ENCODE data around the gene PDGFB. TPM values are rescaled to one million over a fixed set of nuclear protein-coding genes. Genes with fewer than 3 reads are reported as not detected.

The PDGFB gene
- total RNA-seq, result 1 to 10 TPM in 1 of 2 experiments, under 1 TPM in 1; 0.89 to 1.1 TPM

GRCh38 chr22:39244496-39245129 lies at the start of gene PDGFB:
Gene PDGFB, minus strand, starts transcription at chr22:39244982. Its CDS starts 1,019 bp downstream, at chr22:39243963.
- Mint-ChIP-seq H3K27ac (no peak within 1 kb of the TSS), H3K4me3 (peak within 1 kb of the TSS; percentile 19), H3K9me3 (no peaks in the 10 kb centered on the region), H3K27me3 (peaks cover 64% of the 10 kb centered on the region), H3K36me3 (ENCODE audit: low read depth) (no peaks in the 10 kb centered on the region), H3K4me1 (peaks cover 35% of the 10 kb centered on the region)
- POLR2A ChIA-PET, result no interaction called here
- CTCF ChIA-PET, result no interaction called here
- no peak for DNase-seq

DNA sequence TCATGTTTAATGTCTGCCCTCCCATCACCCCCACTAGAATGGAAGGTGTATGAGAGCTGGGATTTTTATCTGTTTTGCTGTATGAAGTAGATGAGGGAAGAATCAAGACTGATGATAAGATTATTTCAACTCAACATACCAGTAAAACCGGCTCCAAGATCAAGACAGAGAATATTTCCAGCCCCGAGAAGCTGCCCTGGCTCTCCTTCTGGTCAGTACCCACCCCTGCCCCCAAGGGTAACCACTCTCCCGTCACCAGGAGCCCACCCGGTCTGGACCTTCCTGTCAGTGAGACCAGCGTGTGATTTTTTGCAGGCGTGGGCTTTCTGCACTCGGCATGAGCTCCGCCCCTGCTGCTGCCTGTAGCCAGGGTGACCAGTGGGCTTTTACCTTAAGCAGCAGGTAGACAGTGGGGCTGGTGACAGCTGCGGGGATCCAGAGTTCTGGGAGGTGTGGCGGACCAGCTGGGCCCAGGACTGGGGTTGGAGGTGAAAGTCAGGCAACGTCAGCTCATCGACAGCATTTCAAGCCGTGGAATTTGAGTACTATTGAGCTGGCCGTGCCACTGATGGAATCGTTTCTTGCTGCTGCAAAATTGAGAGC lies 49.1 kb upstream of the PDGFB start:
- Mint-ChIP-seq H3K4me1 (no peaks in the 10 kb centered on the region), H3K27ac (no peak overlapping the region), H3K4me3 (no peak overlapping the region), H3K27me3 (peaks cover 5% of the 10 kb centered on the region), H3K36me3 (ENCODE audit: low read depth) (no peaks in the 10 kb centered on the region), H3K9me3 (no peaks in the 10 kb centered on the region)
- ChIA-PET CTCF (interaction anchor here (0.9 kb wide), 2 partner anchors 13 to 22 kb away, joined by 3 to 4 read pairs; no protein-coding TSS in a partner anchor), POLR2A (no interaction called here)
- DNase-seq, result no peak

- no peaks in the 10 kb centered on the region for H3K4me1 Mint-ChIP-seq
- ChIA-PET POLR2A (no interaction called here), CTCF (no interaction called here)
- no peaks in the 10 kb centered on the region for H3K9me3 Mint-ChIP-seq
- no peak for DNase-seq
- peaks cover 4% of the 10 kb centered on the region for H3K27me3 Mint-ChIP-seq
- H3K36me3 Mint-ChIP-seq (ENCODE audit: low read depth), result no peaks in the 10 kb centered on the region
- H3K27ac Mint-ChIP-seq, result no peak overlapping the region
- H3K4me3 Mint-ChIP-seq, result no peak overlapping the region
Measured at GRCh38 chr22:39292561-39293074, 47.8 kb upstream of the PDGFB start.

DNA sequence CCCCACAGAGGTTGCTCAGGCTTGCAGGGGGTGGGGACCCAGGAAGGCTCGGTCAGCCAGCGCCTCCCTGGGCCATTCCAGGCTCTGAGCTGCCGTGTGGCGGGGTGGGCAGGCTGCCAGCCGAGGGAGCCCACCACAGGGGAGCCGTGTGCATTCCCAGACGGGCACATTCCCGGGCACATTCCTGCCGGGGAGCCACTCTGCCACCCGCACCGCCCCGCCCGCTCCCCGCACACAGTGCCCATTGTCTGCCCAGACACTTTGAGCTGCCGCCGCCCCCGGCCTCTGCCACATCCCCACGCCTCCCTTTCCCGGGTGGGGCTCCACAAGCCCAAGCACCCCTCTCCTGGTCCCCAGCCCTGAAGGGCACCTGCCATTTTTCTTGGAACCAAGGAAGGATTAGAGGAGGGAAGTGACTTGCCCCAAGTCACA lies 47.3 kb upstream of the PDGFB start:
- POLR2A ChIA-PET, result no interaction called here
- Mint-ChIP-seq H3K9me3 (no peaks in the 10 kb centered on the region), H3K4me1 (no peaks in the 10 kb centered on the region), H3K27me3 (peaks cover 6% of the 10 kb centered on the region), H3K4me3 (no peak overlapping the region), H3K36me3 (ENCODE audit: low read depth) (no peaks in the 10 kb centered on the region), H3K27ac (no peak overlapping the region)
- CTCF ChIA-PET, result no interaction called here
- DNase-seq, result no peak

DNA sequence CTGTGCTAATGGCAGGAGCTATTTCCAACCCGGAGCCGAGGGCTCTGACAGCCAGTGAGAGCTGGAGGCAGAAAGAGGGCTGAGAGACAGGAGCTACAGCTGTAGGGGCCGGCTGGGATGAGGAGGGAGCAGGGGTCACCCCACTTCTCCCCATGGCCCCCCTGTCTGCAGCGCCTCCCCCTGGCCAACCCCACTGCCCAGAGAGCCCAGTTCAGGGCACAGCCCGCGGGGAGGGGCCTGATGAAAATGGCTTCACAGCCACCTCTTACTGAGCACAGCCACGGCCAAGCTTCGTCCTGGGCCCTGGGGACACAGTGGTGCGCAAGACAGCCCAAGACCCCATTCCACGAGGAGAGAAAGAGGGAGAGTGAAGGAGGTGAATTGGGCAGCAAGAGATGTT lies 46.7 kb upstream of the PDGFB start:
- no peak overlapping the region for H3K4me3 Mint-ChIP-seq
- peaks cover 6% of the 10 kb centered on the region for H3K27me3 Mint-ChIP-seq
- H3K36me3 Mint-ChIP-seq (ENCODE audit: low read depth), result no peaks in the 10 kb centered on the region
- no peak overlapping the region for H3K27ac Mint-ChIP-seq
- ChIA-PET POLR2A (no interaction called here), CTCF (no interaction called here)
- no peaks in the 10 kb centered on the region for H3K4me1 Mint-ChIP-seq
- no peaks in the 10 kb centered on the region for H3K9me3 Mint-ChIP-seq
- DNase-seq, result no peak

DNA sequence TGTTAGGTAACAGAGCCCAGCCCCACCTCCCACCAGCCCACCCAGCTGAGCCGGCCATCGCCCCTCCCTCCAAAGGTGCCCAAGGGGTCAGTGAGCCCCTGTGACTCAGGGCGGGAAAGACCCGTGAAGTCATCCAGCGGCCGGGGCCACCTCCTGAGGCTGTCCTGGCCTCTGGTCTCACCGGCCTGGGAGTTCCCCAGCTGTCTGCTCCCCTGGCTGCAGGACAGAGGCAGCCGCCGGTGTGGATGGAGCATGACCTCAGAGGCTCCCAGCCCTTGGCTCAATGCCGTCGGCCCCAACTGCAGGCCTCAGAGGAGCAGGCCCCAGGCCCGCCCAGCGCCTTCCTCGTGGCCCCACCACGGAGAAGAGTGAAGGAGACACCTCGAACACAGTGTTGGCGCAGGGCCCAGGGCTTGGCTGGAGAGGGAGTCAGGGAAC lies 46.0 kb upstream of the PDGFB start:
- peaks cover 6% of the 10 kb centered on the region for H3K27me3 Mint-ChIP-seq
- no peaks in the 10 kb centered on the region for H3K4me1 Mint-ChIP-seq
- DNase-seq, result no peak
- no peaks in the 10 kb centered on the region for H3K36me3 Mint-ChIP-seq (ENCODE audit: low read depth)
- ChIA-PET POLR2A (no interaction called here), CTCF (interaction anchor here (1.0 kb wide), 1 partner anchor 106 kb away, joined by 3 read pairs; no protein-coding TSS in a partner anchor)
- H3K4me3 Mint-ChIP-seq, result no peak overlapping the region
- no peaks in the 10 kb centered on the region for H3K9me3 Mint-ChIP-seq
- no peak overlapping the region for H3K27ac Mint-ChIP-seq

GRCh38 chr22:39289975-39290720 lies 45.4 kb upstream of the PDGFB start:
- H3K9me3 Mint-ChIP-seq, result no peaks in the 10 kb centered on the region
- H3K27ac Mint-ChIP-seq, result no peak overlapping the region
- peaks cover 5% of the 10 kb centered on the region for H3K27me3 Mint-ChIP-seq
- CTCF ChIA-PET, result interaction anchor here (1.0 kb wide), 2 partner anchors 26 to 106 kb away, joined by 3 read pairs; no protein-coding TSS in a partner anchor
- POLR2A ChIA-PET, result no interaction called here
- no peak overlapping the region for H3K4me3 Mint-ChIP-seq
- DNase-seq, result no peak
- no peaks in the 10 kb centered on the region for H3K36me3 Mint-ChIP-seq (ENCODE audit: low read depth)
- no peaks in the 10 kb centered on the region for H3K4me1 Mint-ChIP-seq

GRCh38 chr22:39289533-39289932 lies 44.8 kb upstream of the PDGFB start:
- Mint-ChIP-seq H3K4me3 (no peak overlapping the region), H3K36me3 (ENCODE audit: low read depth) (no peaks in the 10 kb centered on the region), H3K9me3 (no peaks in the 10 kb centered on the region), H3K4me1 (no peaks in the 10 kb centered on the region), H3K27me3 (peaks cover 5% of the 10 kb centered on the region), H3K27ac (no peak overlapping the region)
- CTCF ChIA-PET, result interaction anchor here (1.0 kb wide), 2 partner anchors 26 to 105 kb away, joined by 3 read pairs; no protein-coding TSS in a partner anchor
- POLR2A ChIA-PET, result no interaction called here
- DNase-seq, result no peak

- no peak for DNase-seq
- H3K4me1 Mint-ChIP-seq, result no peaks in the 10 kb centered on the region
- ChIA-PET POLR2A (no interaction called here), CTCF (no interaction called here)
- H3K4me3 Mint-ChIP-seq, result no peak overlapping the region
- H3K36me3 Mint-ChIP-seq (ENCODE audit: low read depth), result no peaks in the 10 kb centered on the region
- H3K27me3 Mint-ChIP-seq, result peaks cover 5% of the 10 kb centered on the region
- H3K27ac Mint-ChIP-seq, result no peak overlapping the region
- no peaks in the 10 kb centered on the region for H3K9me3 Mint-ChIP-seq
Measured at GRCh38 chr22:39288135-39288898, 43.5 kb upstream of the PDGFB start.

DNA sequence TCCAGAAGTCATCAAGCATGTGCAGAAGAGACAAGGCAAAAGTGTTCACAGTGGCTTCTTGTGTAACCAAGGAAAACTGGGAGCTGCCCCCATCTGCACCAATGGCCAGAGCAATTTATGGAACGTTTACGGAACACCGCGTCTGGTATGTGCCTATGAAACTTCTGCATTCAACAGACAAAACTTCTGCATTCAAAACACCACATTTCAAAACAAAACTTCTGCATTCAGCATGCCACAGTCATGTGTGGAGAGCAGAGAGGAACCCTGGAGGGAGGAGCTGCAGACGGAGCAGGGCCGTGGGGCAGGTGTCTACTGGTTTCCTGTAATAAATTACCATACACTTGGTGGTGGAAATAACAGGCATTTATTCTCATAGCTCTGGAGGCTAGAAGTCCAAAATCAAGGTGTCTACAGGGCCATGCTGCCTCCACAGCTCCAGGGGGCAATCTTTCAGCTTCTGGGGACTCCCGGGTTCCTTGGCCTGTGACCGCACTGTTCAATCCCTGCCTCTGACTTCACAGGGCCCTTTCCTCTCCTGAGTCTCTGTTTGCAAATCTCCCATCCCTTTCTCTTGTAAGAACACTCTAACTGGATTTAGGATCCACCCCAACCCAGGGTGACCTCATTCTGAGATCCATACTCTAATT lies 42.4 kb upstream of the PDGFB start:
- peaks cover 5% of the 10 kb centered on the region for H3K27me3 Mint-ChIP-seq
- no peak overlapping the region for H3K27ac Mint-ChIP-seq
- no peaks in the 10 kb centered on the region for H3K9me3 Mint-ChIP-seq
- H3K36me3 Mint-ChIP-seq (ENCODE audit: low read depth), result no peaks in the 10 kb centered on the region
- ChIA-PET CTCF (no interaction called here), POLR2A (interaction anchor here (0.6 kb wide), 1 partner anchor 188 kb away, joined by 5 read pairs; no protein-coding TSS in a partner anchor)
- DNase-seq, result no peak
- H3K4me1 Mint-ChIP-seq, result no peaks in the 10 kb centered on the region
- H3K4me3 Mint-ChIP-seq, result no peak overlapping the region

GRCh38 chr22:39284983-39285382 lies 40.2 kb upstream of the PDGFB start:
- H3K27ac Mint-ChIP-seq, result no peak overlapping the region
- no peak for DNase-seq
- POLR2A ChIA-PET, result no interaction called here
- H3K4me1 Mint-ChIP-seq, result no peaks in the 10 kb centered on the region
- H3K4me3 Mint-ChIP-seq, result no peak overlapping the region
- H3K9me3 Mint-ChIP-seq, result no peaks in the 10 kb centered on the region
- H3K27me3 Mint-ChIP-seq, result peaks cover 7% of the 10 kb centered on the region
- no peaks in the 10 kb centered on the region for H3K36me3 Mint-ChIP-seq (ENCODE audit: low read depth)
- CTCF ChIA-PET, result interaction anchor here (1.5 kb wide), 1 partner anchor 33 kb away, joined by 3 read pairs; no protein-coding TSS in a partner anchor
